NCI-H2196 treated with DMSO at 0.1 percent for 48 hours (cell line): Measurements from ENCODE around the gene GPR39.

ENCODE experiments used
- DNase-seq: peaks from one replicate; lab custom pipeline; 2025; ENCODE audit not compliant: unreplicated experiment; lab: John Stamatoyannopoulos, UW

Gene GPR39

GRCh38 chr2:132597831-132598230, 181.2 kb downstream of the GPR39 start:
- DNase-seq = no peak

DNA sequence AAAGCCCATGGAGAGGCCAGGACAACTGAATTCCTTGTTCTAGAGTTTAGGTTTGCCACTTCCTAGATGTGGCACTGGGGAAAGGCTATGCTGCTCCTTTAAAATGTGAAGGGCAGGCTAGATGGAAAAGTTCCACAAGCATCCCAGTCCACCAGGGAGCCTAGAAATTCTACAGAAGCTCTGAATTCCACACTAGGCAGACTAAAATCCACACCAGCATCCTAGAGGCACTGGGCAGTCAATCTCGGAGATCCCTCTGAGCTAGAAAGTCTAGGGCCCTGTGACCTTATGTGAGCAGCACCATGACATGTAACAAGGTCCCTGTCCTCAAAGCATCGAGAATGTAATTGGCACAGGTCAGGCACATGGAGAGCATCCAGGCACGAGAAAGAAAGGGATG, 181.9 kb downstream of the GPR39 start:
- no peak for DNase-seq

DNA sequence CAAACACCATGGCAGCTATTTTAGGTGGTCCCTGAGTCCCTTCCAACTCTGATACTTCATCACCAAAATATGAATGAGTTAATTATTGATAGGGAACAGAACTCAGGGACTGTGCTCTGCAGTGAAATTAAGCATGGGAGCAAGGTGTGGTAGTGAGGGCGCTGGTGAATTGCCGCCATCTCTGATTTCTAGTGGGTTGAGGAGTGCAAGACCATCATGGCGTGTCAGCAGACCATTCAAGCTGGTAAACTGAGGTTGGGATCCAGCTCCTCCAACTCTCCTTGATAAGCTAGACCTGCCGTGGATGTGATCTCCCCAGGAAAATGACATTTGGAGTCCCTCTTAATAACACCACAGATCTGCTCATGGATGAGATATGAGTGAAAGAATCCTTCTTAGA, 183.0 kb downstream of the GPR39 start:
- no peak for DNase-seq

DNA sequence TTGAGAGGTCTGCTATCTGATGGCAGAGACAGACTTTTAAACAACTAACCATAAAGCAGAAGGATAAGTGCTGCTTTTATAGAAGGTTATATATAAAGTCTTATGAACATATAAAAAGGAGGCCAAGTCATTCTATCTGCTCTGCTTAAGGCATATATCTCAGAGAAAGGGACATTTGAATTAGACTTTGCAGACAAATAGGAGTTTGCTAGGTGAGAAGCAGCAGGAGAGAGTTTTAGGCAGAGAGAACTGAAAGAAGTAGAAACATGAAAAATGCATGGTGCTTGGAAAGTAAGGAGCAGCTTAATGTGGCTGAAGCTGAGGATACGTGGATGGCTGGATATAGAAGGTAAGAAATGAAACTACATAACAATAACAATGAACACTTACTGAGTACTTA, 188.0 kb downstream of the GPR39 start:
- DNase-seq = no peak

- DNase-seq = no peak
These were observed 188.9 kb downstream of the GPR39 start for GRCh38 chr2:132605236-132606180.

DNA sequence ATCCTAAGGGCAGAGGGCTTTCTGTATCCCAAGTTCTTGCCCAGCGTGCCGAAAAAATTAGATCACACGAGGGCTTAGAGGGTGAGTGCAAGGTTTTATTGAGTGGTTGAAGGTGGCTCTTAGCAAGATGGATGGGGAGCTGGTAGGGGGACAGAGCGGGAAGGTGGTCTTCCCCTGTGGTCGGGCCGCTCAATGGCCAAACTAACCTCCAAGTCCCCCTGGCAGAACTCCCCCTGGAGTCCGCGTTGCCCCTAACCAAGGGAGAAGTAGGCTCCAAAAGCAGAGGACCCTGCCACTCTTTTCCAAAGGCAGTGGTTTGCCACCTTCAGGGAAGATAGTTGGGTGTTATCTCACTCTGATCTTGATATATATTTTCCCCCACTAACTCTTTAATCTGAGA, 190.0 kb downstream of the GPR39 start:
- DNase-seq = no peak

DNA sequence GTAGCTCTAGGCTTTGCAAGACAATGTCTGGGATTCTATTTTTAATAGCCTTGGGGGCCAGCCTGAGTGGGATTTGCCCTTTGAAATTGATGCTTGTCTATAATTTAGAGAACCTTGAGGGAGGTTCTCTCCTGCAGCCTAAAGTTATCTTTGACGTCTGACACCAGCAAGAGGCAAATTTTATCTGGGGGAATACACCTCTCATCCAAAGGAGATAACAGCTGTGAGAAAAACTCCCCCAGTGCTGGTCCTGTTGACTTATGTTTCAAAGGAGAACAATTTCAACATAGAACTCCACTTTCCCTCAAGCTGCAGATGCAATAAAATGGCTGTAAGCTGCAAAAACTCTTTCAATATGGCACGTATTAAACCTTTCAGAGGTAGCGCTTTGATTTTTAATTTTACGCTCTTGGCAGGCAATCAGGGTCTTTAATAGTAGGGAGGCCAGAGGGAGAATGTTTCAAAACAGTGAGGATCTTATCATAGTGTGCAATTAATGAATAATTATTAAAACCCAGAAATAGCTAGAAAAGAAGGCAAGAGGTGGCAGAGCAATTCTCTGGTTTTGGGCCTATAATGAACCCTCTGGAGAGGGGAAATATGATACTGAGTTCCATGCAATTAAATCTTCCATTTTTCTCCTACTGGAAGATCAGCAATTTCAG, 191.0 kb downstream of the GPR39 start:
- no peak for DNase-seq

DNA sequence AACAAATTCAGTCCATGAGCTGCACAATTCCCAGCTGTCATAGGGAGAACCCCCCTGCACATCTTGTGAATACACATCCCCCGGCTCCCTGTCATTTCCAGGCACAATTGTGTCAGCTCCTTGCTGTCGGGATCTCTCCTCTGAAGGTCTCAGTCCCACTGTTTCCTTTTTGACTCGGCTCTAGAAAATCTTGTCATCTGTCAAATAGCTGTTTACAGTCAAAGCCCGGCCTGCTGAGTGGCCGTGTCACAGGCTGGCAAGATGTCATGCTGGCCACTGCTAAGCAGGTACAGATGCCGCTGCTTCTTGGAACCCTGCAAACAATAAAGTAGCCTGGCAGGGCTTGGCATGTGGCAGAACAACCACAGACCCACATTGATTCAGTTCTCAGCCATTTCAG, 191.7 kb downstream of the GPR39 start:
- no peak for DNase-seq

DNA sequence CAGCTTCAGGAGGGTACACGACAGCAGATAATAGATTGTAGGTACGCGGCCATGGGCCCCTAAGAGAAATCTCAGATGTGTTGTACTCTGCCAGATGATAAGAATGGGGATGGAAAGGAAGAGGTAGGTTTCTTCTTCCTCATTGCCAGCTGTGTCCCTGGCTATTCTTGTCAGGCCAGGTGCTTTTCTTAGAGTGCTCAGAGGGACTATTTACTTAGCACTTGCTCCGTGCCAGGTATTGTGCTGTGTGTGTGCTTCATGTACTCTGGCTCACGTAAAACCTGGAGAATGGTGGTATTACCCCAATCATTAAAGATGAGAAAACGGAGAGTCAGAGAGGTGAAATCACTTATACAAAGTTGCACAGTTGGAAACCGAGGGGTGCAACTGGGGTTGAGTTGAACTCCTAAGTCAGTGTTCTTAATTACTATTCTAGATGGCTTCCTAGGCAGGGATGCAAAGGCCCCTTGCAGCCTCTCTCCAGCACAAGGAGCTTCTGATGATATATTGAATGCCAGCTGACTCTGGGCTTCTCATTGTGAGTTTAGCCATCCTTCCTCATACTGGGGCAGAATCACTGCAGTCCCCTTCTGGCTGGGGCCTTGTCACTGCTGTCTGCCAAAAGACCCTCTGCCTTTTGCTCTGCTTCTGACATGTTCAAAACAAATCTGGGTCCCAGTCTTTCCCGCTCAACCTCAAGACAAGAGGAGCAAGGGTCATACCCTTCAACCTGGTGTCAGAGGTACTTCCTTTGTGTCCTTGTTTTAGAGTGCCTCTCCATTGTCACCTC, 192.7 kb downstream of the GPR39 start:
- no peak for DNase-seq

- DNase-seq = no peak
These were observed 195.1 kb downstream of the GPR39 start for GRCh38 chr2:132611719-132612118.

GRCh38 chr2:132615329-132616085, 198.9 kb downstream of the GPR39 start:
- no peak for DNase-seq

GRCh38 chr2:132617989-132618388, 201.4 kb downstream of the GPR39 start:
- DNase-seq = no peak

DNA sequence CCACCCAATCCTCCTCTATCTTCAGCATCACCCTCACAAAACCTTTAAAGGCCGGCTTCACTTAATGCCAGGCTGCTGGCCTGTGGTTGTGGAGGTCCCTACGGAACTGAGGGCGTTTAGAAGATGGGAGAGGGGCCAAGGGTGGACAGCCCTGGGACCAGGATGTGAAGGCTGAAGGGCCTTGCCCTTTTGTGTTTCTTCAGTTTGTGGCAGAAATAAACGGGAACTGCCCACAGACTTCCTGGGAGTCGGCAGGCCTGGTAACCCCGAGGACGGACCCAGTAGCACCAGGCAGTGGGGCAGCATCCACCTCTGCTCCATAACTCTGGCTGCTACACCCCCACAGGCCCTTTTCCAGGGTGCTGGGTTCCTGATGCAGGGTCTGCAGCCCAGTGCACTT, 202.1 kb downstream of the GPR39 start:
- no peak for DNase-seq

DNA sequence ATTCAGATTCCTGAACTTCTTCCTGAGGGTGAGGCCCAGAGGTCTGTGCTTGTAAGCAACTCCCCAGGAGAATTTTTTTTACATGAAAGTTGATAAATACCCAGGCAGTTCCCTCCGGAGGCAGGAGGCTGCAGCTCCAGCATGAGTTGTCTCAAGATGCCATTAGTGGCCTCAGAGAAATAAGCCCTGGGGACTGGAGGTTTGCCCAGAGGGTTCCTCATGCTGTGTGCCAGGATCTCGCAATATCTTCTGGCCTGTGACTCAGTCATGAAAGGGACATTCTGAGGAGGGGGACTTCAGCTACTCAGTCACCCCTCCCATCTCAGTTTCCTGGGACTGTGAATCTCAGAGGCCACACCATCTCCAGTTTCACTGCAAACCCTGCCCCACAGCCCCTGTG, 203.5 kb downstream of the GPR39 start:
- DNase-seq = no peak

GRCh38 chr2:132621131-132621875, 204.7 kb downstream of the GPR39 start:
- no peak for DNase-seq

GRCh38 chr2:132623096-132623839, 206.7 kb downstream of the GPR39 start:
- no peak for DNase-seq

- DNase-seq = no peak
These were observed 210.9 kb downstream of the GPR39 start for GRCh38 chr2:132627536-132627935.

- DNase-seq = no peak
These were observed 215.5 kb downstream of the GPR39 start for GRCh38 chr2:132632000-132632649.

DNA sequence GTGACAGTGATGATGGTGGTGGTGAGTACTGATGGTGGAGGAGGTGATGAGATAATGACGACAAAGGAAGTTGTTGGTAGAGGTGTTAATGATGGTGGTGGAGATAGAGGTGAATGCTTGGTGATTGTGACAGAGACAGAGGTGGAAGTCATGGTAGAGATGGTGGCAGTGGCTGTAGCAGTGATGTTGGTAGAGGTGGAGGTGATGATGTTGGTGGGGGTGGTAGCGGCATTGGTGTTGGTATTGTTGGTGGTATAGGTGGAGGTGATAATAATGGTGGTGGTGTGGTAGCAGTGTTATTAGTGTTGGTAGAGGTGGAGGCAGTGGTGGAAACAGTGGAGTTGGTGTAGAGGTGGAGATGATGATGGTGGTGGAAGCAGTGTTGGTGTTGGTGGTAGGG, 217.0 kb downstream of the GPR39 start:
- DNase-seq = no peak
